ENCODE results near the gene VRK3. TPM values are rescaled to one million over a fixed set of nuclear protein-coding genes. Genes with fewer than 3 reads are reported as not detected.

VRK3 gene
- polyA plus RNA-seq, 1 of the 3 experiments (the other 2 are of a cell fraction), result 30.3 TPM

DNA sequence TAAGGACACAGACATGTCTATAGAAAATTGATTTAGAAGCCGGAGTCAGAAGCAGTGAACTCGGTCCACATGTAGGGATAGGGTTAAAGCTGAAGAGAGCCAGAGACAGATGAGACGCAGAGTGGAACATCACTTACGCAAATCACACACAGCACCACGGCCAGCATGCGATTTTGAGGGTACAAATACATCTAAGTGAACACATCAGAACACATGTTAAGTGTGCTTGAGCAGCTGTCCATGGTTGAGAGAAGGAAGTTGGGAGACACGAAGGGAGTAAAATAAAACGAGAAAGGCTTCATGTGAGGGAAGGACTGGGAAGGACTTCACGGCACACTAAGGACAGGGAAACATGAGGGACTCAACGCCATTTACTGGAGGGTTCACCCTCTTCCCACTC lies 38.8 kb downstream of the VRK3 start:
- no peaks in the 10 kb centered on the region for H3K27me3 ChIP-seq (ENCODE audit: insufficient read depth)
- peaks cover 39% of the 10 kb centered on the region for H4K20me1 ChIP-seq (ENCODE audit: insufficient read depth)
- 92% methylated on average over 10 of the region's 10 CpGs for WGBS (ENCODE audit: low lambda C conversion rate)
- ChIA-PET POLR2A (no interaction called here), CTCF (interaction anchor here (9.6 kb wide), 1 partner anchor 48 kb away, joined by 94 read pairs; no protein-coding TSS in a partner anchor)
- H3K9me3 ChIP-seq, result no peaks in the 10 kb centered on the region
- H3K36me3 ChIP-seq (replicated peaks in 1 of 2; ENCODE audit: control insufficient read depth in 1 of 2, insufficient read depth in 2 of 2, low read length in 1 of 2), result peaks cover 5 to 12% of the 10 kb centered on the region in 2 experiments
- H3K9ac ChIP-seq, result no peak overlapping the region
- H2AFZ ChIP-seq (ENCODE audit: low read depth), result no peak overlapping the region
- H3K79me2 ChIP-seq (ENCODE audit: insufficient read depth), result no peaks in the 10 kb centered on the region
- H3K4me1 ChIP-seq (ENCODE audit: control insufficient read depth in 1 of 2, insufficient read depth in 2 of 2, low read depth in 1 of 2, low read length in 1 of 2), result no peaks in the 10 kb centered on the region
- H3K27ac ChIP-seq (ENCODE audit: low read depth in 2 of 2, low read length in 1 of 2), result no peak overlapping the region
- DNase-seq, result no peak
- H3K4me3 ChIP-seq (ENCODE audit: low read depth in 2 of 2, low read length in 1 of 2), result no peak overlapping the region
- no peak overlapping the region for H3K4me2 ChIP-seq
- TF ChIP-seq MXI1 (IDR thresholded peaks at IDR 0.05; ENCODE audit: low read depth, low read length) (no peak), USF2 (IDR thresholded peaks at IDR 0.05; ENCODE audit: borderline replicate concordance, low read depth, low read length) (no peak), PBX3 (IDR thresholded peaks at IDR 0.05) (no peak), YY1 (IDR thresholded peaks at IDR 0.05; ENCODE audit: low read depth) (no peak), POLR2AphosphoS5 (IDR thresholded peaks at IDR 0.05; ENCODE audit: low read depth, low read length) (no peak), EP300 (IDR thresholded peaks at IDR 0.05; ENCODE audit: borderline replicate concordance in 1 of 2, low read depth in 1 of 2, low read length in 1 of 2) (no peak), CHD2 (IDR thresholded peaks at IDR 0.05; ENCODE audit: low read length, partially characterized antibody) (no peak), EZH2phosphoT487 (IDR thresholded peaks at IDR 0.05; ENCODE audit: borderline replicate concordance, low read depth) (no peak)
- TF ChIP-seq, protein P1, sequence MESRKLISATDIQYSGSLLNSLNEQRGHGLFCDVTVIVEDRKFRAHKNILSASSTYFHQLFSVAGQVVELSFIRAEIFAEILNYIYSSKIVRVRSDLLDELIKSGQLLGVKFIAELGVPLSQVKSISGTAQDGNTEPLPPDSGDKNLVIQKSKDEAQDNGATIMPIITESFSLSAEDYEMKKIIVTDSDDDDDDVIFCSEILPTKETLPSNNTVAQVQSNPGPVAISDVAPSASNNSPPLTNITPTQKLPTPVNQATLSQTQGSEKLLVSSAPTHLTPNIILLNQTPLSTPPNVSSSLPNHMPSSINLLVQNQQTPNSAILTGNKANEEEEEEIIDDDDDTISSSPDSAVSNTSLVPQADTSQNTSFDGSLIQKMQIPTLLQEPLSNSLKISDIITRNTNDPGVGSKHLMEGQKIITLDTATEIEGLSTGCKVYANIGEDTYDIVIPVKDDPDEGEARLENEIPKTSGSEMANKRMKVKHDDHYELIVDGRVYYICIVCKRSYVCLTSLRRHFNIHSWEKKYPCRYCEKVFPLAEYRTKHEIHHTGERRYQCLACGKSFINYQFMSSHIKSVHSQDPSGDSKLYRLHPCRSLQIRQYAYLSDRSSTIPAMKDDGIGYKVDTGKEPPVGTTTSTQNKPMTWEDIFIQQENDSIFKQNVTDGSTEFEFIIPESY (IDR thresholded peaks at IDR 0.05; ENCODE audit: borderline replicate concordance, low read depth), result no peak
- TF ChIP-seq, protein P2, sequence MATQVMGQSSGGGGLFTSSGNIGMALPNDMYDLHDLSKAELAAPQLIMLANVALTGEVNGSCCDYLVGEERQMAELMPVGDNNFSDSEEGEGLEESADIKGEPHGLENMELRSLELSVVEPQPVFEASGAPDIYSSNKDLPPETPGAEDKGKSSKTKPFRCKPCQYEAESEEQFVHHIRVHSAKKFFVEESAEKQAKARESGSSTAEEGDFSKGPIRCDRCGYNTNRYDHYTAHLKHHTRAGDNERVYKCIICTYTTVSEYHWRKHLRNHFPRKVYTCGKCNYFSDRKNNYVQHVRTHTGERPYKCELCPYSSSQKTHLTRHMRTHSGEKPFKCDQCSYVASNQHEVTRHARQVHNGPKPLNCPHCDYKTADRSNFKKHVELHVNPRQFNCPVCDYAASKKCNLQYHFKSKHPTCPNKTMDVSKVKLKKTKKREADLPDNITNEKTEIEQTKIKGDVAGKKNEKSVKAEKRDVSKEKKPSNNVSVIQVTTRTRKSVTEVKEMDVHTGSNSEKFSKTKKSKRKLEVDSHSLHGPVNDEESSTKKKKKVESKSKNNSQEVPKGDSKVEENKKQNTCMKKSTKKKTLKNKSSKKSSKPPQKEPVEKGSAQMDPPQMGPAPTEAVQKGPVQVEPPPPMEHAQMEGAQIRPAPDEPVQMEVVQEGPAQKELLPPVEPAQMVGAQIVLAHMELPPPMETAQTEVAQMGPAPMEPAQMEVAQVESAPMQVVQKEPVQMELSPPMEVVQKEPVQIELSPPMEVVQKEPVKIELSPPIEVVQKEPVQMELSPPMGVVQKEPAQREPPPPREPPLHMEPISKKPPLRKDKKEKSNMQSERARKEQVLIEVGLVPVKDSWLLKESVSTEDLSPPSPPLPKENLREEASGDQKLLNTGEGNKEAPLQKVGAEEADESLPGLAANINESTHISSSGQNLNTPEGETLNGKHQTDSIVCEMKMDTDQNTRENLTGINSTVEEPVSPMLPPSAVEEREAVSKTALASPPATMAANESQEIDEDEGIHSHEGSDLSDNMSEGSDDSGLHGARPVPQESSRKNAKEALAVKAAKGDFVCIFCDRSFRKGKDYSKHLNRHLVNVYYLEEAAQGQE (IDR thresholded peaks at IDR 0.05; ENCODE audit: low read depth, low read length), result no peak
- H3K9me2 ChIP-seq, result no peaks in the 10 kb centered on the region
- no peaks in the 10 kb centered on the region for H3F3A ChIP-seq (replicated peaks; ENCODE audit: insufficient read depth)

Measured in SK-N-SH (cell line).